Astrocyte of the spinal cord (primary cell): ENCODE results near the gene EVL.
A peak's percentile ranks its signal among the peaks of the same experiment; 100 is the strongest.

Experiments
- DNase-seq: peaks from one replicate; pipeline ENCODE4 v3.0.0; 2011; ENCODE audit warnings: low read depth, low spot score
- H3K4me3 ChIP-seq: 2 replicates; pipeline ENCODE4 v1.5.1; 2011; ENCODE audit warnings: low read depth, mild to moderate bottlenecking, low read length, moderate library complexity
- in situ Hi-C: cut with HindIII; loops from 2 replicates; pipeline ENCODE4 v1.10.0; 2017; ENCODE audit warnings: low sequenced_read_pairs
- TF ChIP-seq, protein P1 (sequence below): IDR thresholded peaks from 2 replicates; pipeline ENCODE4 v1.5.1; 2012; ENCODE audit warnings: low read depth, mild to moderate bottlenecking, low read length, inconsistent platforms

The EVL gene

DNA sequence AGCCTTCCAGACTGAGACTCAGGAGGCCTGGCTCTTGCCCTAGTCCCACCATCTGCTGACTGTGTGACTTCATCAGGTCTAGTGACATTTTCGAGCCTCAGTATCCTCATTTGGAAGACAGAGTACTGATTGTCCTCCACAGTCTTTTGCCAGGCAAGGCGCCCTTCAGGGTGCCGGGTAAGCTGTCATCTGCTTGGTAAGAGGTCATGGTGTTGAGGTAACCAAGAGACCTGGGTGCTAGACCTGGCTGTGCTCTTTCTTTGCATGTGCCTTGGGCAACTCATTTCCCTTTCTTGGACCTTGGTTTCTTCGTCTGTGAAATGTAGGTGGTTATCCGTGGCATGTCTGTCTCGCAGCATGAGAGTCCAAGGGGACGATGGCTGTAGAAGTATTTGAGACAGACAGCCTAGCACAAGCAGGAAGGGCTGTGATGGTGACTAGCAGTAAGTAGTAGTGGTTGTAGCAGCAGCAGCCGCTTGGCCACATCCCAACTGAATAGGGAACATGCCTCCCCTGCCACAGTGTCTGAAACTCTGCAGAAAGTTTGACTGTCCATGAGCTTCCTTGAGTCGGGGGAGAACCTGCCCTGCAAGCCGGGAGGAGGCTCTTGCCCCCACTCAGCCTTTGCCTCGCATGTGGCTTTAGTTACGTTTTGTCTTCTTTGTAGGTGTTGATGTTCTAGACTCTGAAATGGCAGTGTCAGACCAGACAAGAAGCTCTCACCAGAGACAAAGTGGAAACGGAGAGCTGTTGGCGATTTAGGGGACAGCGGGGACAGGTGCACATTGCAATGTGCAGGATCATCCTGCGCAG lies 40.3 kb downstream of the EVL start:
- TF ChIP-seq, protein P1, sequence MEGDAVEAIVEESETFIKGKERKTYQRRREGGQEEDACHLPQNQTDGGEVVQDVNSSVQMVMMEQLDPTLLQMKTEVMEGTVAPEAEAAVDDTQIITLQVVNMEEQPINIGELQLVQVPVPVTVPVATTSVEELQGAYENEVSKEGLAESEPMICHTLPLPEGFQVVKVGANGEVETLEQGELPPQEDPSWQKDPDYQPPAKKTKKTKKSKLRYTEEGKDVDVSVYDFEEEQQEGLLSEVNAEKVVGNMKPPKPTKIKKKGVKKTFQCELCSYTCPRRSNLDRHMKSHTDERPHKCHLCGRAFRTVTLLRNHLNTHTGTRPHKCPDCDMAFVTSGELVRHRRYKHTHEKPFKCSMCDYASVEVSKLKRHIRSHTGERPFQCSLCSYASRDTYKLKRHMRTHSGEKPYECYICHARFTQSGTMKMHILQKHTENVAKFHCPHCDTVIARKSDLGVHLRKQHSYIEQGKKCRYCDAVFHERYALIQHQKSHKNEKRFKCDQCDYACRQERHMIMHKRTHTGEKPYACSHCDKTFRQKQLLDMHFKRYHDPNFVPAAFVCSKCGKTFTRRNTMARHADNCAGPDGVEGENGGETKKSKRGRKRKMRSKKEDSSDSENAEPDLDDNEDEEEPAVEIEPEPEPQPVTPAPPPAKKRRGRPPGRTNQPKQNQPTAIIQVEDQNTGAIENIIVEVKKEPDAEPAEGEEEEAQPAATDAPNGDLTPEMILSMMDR = no peak
- no peak for DNase-seq
- in situ Hi-C loops = no loop called here

DNA sequence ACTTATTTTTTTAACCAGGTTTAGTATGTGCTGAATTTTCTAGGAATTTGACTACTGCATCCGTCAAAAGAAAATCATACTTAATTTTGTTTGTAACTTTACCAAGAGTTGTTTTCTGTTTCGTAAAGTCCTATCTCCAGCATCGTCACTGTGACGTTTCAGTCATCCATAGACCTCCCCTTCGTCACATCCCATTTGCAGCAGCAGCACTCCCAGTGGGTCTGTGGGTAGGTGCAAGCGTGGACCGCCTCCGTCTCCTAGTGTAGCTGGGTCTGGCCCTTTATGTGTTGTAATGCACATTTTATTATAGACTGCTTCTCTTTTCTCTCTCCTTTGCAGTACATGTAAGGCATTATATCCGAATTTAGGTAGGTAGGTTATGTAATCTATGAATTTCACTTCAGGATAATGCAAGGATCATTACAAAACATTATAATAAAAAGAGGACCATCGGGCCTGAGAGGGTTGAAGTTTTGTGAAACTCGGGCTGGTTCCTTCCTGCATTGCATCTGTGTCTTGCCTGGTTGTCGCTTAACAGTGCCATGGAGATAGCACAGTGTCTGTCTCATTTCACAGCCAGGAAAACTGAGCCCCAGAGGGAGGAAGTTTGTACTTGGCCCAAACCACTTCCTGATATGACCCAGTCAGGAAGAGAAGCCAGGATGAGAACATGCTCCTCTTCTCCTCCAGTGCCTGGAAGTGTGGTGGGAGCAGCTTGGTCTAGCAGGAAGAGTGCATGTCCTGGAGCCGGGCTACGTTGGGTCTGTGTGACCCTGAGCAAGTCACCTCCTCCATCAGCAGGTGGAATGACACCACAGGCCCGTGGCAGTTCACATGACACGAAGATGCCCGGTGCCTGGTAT lies 41.3 kb downstream of the EVL start:
- in situ Hi-C loops = no loop called here
- H3K4me3 ChIP-seq = no peak overlapping the region
- DNase-seq = no peak
- TF ChIP-seq, protein P1 = no peak

More for the DNA sequence above, 40.3 kb downstream of the EVL start:
- H3K4me3 ChIP-seq = no peak overlapping the region

DNA sequence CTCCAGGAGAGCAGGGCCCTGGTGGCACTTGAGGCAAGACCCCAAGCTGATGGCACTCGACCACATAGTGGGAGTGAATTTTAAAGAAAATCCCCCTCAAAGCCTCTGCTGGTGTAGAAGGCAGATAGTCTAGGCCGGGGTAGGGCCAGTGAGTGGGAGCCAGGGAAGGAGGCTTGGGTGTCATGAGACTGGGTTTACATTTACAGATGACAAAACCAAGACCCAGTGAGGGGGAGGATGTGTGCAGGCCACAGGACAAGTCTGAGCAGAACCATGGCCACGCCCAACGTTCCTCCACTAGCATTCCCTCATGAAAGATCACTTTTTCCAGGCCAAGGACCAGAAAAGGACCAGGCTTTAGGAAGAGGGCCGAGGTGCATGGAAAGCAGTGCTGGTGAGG lies 42.0 kb downstream of the EVL start:
- TF ChIP-seq, protein P1 = no peak
- H3K4me3 ChIP-seq = no peak overlapping the region
- no peak for DNase-seq
- in situ Hi-C loops = no loop called here

DNA sequence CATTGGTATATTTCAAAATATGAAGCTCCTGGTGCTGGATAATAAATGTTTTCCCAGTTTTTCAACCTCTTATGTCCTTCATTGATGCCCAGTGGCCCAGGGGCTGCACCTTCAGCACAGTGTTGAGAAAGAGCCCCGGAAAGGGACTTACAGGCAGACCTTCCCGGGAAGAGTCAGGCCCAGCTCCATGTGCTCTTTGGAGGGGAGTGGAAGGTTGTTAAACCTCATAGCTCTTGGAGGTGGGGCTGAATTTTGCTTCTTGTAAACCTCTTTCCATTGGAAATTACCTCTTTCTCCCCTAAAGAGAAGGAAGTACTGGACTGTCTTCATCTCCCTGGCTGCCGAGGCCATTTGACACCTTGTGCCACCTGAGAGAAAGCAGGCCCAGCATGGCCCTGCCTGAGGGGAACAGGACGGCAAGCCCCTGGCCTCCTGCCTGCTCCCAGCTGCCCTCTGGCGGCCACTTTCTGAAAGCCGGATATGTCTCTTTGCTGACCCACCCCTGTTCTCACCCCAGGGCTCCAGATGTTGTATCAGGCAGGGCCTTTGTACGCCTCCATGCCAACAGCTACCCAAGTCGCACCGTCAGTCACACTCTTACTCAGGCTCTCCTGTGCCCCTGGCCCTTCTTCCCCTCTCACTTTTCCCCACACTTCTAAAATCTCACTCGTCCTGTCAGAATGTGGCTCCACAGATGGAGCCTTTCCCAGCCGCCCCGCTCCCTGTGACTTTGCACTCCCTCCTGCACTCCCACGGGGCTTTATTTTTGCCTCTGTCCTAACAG lies 43.0 kb downstream of the EVL start:
- TF ChIP-seq, protein P1 = peak; percentile 91
- H3K4me3 ChIP-seq = no peak overlapping the region
- in situ Hi-C loops = no loop called here
- DNase-seq = peak; percentile 59

DNA sequence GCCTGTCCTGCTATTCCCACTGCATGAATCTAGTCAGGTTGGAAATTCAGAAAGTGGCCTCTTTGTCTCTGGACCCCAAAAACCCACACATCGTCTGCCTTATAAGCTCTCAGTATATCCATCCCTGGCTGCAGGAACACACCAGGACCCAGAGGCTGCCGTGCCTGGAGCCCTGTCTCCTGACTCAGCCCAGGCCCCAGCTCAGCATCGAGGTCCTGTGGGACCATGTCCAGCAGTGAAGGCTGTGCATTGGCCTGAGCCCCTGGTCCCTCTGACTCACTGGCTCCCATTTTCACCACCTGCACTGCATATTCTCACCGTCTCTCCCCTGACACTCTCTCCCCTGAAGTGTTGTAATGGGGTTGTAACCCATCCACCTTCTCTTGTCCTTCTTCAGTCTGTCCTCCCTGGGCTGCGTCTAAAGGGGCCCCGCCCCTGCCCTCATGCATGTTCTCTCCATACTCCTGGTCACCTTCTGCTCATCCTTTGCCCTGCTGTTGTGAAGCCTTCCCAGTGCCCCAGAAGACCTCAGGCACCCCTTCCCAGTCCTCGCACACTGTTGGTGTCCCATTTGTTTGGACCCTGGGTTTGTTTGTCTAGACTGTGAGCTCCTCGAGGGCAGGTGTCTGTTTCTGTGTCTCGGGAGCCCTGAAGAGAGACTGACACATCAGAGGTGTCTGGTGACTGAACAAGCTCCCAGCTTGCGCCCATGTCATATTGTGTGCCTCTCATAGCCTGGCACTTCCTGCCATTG lies 43.8 kb downstream of the EVL start:
- TF ChIP-seq, protein P1 = no peak
- no peak for DNase-seq
- in situ Hi-C loops = no loop called here
- no peak overlapping the region for H3K4me3 ChIP-seq
